HG03060 (cell line): ENCODE results near the gene JPT2.
"Not testable (repeated sequence)": the region's sequence is repeated elsewhere in the genome, so short reads cannot be mapped to it uniquely, and the experiment has no call there.

ENCODE experiments used
- ATAC-seq: cut with Tn5 transposase; IDR thresholded peaks from one replicate; pipeline ENCODE4 v1.9.1; 2021; ENCODE audit warnings: low read depth, moderate number of reproducible peaks; ENCODE audit not compliant: unreplicated experiment

JPT2 gene

GRCh38 chr16:1673424-1674151 lies 4.5 kb upstream of the JPT2 start:
- ATAC-seq = no peak

GRCh38 chr16:1674306-1674705 lies 3.8 kb upstream of the JPT2 start:
- ATAC-seq = no peak

GRCh38 chr16:1674751-1675664 lies 3.1 kb upstream of the JPT2 start:
- ATAC-seq = no peak

GRCh38 chr16:1676661-1677060 lies 1.4 kb upstream of the JPT2 start:
- no peak for ATAC-seq

- ATAC-seq = no peak
Measured at GRCh38 chr16:1677339-1677738, 740 bp upstream of the JPT2 start.

GRCh38 chr16:1678500-1679098 lies 520 bp downstream of the JPT2 start:
- no peak for ATAC-seq

- no peak for ATAC-seq
Measured at GRCh38 chr16:1680361-1680760, 2.3 kb downstream of the JPT2 start.

- no peak for ATAC-seq
Measured at GRCh38 chr16:1681032-1681431, 3.0 kb downstream of the JPT2 start.

- no peak for ATAC-seq
Measured at GRCh38 chr16:1687427-1688316, 9.6 kb downstream of the JPT2 start.

- ATAC-seq = no peak
Measured at GRCh38 chr16:1688807-1689560, 10.9 kb downstream of the JPT2 start.

- ATAC-seq = no peak
Measured at GRCh38 chr16:1689853-1690252, 11.8 kb downstream of the JPT2 start.

GRCh38 chr16:1690810-1691209 lies 12.7 kb downstream of the JPT2 start:
- ATAC-seq = no peak

GRCh38 chr16:1691276-1691675 lies 13.2 kb downstream of the JPT2 start:
- no peak for ATAC-seq

- no peak for ATAC-seq
Measured at GRCh38 chr16:1691956-1692355, 13.9 kb downstream of the JPT2 start.

GRCh38 chr16:1696863-1697262 lies 18.8 kb downstream of the JPT2 start:
- ATAC-seq = no peak

GRCh38 chr16:1698680-1699079 lies 20.6 kb downstream of the JPT2 start:
- ATAC-seq = no peak

- no peak for ATAC-seq
Measured at GRCh38 chr16:1700246-1700645, 22.2 kb downstream of the JPT2 start.

- no peak for ATAC-seq
Measured at GRCh38 chr16:1701216-1701878, 23.3 kb downstream of the JPT2 start.

- ATAC-seq = not testable (repeated sequence)
Measured at GRCh38 chr16:1705324-1705687, 27.2 kb downstream of the JPT2 start.
